ENCODE results near the gene PNPLA7.
"Not testable (repeated sequence)": the region's sequence is repeated elsewhere in the genome, so short reads cannot be mapped to it uniquely, and the experiment has no call there.

Gene PNPLA7

DNA sequence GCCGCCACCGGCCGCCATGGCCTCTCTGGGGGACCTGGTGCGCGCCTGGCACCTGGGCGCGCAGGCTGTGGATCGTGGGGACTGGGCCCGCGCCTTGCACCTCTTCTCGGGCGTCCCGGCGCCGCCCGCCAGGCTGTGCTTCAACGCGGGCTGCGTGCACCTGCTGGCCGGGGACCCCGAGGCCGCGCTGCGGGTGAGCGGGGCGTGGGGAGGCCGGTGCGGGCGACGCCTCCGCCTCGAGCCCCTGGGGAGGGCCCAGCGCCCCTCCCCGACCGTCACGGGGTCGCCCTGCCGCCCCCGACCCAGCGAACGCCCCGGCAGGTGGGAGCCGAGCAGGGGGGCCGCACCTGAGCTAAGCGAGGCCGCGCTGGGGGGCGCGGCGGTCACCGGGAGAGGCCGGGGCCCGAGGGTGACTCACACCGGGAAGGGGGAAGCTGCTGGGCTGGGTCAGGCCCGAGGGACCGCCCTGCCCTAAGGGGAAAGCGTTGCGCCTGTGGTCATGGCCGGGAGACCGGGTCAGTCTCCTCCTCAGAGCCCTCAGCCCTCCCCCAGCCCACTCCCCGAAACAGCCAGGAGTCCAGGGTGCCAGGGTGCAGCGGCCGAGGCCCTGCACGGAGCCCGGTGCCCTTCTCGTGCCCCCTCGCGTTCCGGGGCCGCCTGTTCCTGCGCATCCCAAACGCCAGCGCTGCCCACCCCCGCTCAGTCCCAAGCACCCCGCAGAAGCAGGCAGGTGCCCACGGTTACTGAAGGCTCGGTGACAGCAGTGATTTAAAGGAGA is 126.5 kb downstream of the PNPLA7 start:
- no peak for DNase-seq (ENCODE audit: low read depth in 1 of 2, low spot score in 1 of 2)

- peak; percentile 94 to 95 for DNase-seq (ENCODE audit: low read depth in 1 of 2, low spot score in 1 of 2)
Measured at GRCh38 chr9:137422604-137423513, 127.3 kb downstream of the PNPLA7 start, which contains the start of the genes EXD3 and NOXA1. Gene EXD3 (minus strand): TSS chr9:137423162. CDS start chr9:137395357, 27,805 bp downstream. Gene NOXA1 (plus strand): TSS chr9:137423393. CDS start chr9:137423530, 137 bp downstream.

DNA sequence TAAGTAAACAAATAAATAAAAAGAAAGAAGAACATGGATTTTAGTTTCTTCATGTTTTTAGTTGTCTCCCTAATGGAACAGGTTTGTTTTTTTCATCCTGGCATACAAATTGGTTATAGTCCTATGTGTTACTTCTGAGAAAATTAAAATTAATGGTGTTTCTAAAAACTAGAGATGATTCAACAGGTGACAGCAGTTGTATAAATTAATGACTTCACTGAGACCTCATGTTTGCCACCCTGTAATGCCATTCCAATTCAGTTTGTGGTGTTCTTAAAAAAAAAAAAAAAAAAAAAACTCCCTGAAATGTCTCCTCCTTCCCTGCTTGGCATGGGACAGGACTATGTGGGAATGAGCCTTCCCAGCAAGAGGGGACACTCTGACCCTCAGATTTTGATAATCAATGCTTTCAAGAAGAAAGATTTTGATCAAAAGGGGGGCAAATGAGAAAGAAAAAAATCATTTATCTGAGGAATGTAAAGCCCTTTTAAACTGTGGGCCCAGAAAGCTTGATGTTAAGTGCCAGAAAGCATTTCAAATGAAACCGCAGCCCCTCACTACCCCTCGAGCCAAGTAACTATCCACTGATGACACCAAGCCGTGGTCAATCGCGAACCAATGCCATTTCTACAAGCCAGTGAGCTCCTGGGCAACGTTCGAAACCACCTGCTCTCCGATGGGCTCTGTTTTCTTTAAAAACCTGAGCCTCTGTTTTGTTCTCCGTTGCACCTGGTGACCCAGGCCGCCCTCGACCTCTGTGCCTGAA is 128.2 kb downstream of the PNPLA7 start:
- no peak for DNase-seq (ENCODE audit: low read depth in 1 of 2, low spot score in 1 of 2)

DNA sequence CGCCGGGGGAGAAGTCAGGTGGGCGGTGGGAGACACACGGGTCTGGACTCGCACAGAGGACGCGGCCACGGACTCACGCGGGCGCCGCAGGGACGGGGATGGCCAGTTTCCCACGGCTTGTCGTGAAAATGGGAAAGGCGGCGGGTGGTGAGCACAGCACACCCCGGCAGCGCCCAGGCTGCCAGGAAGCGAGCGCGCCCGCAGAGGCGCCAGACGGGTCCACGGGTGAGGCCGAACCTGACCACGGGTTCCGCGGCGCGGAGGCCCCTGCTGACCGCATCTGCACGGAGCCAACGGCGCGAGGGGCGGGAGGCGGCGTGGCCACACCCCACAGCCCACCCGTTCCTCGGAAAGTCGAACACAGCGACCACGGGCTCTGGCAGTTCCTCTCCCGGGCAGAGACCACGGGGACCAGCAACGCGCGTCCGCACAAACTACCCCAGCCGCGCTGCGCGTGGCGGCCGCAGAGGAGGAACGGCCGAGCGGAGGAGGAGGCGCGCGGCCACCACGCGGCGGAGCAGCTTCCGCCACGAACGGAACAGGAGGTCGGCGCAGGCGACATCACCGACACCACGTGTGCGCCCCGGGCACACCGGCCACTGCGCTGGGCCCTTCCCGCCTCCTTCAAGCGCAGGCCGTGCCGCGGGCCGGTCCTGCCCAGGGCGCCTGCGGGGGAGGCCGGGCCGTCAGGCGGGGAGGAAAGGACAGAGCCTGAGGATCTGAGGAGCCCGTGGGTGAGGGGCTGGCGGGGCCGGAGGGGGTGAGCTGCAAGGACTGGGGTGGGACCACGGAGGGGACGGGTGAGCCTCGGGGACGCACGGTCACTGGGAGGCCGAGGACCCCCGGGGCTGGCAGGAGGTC is 132.8 kb downstream of the PNPLA7 start:
- DNase-seq (ENCODE audit: low read depth in 1 of 2, low spot score in 1 of 2) = no peak

DNA sequence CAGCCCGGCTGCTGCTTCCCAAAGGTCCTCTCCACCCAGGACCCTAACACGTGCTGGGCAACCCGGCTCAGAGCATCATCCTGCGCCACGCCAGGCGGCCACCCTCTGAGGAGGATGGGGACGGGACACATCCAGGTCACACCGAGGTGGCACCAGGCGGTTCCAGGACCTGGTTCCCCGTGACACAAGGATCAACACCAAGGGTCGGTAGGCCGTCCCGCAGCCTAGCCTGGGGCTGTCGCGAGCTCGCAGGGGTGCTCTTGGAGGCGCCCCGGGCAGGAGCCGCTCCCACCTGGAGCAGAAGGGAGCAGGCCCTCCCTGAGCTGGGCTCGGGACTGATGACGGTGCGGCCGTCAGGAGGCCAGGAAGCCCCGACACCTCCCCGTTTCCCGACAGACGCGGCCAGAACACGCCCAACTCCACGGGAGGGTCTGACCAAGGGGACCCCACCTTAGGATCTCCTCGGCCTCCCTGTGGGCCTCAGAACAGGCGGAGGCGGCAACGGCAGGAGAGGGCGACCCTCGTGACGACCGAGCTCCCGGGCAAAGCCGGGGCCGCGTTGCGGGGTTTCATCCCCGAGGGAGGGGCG is 133.5 kb downstream of the PNPLA7 start:
- no peak for DNase-seq (ENCODE audit: low read depth in 1 of 2, low spot score in 1 of 2)

DNA sequence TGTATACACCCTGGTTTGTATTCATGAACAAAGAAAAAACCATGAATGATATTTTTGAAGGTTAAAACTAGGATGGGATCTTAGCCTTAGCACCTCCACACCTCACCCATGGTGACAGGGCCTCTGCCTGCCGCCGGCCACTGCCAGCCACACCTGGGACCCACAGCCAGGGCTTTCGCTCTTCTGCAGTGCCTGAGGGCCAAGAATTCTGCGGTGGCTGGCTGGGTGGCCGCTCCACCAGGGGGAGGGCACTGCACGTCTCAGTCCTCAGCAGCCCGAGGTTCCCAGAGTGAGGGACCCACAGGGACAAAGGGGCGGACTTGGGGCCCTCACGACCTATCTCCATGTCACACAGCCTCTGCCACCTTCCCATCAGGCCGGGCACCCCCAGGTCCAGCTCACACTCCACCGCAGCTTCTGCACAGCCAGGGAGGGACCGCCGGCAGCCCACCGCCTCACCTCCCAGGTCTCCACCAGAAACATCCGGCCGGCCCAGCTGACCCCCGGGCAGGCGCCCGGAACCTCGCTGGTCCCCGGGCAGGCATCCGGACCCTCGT is 134.1 kb downstream of the PNPLA7 start:
- DNase-seq (ENCODE audit: low read depth in 1 of 2, low spot score in 1 of 2) = no peak

DNA sequence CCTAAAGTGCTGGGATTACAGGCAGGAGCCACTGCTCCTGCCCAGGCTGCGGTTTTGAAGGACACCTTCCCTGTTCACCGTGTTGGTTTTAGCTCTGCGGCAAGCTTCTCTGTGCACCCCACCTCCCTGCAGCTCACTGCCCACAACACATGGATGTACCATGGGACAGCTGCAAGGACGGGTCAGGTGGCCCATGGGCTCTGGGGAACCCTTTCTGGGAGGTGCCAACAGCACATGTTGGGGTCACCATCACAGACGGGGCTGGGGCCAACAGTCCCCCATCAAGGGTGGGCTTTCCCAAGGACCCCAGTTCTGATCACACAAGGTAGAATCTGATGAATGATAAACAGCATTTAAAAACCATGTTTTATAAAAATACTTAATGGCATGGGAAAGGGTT is 134.8 kb downstream of the PNPLA7 start:
- DNase-seq (ENCODE audit: low read depth in 1 of 2, low spot score in 1 of 2) = no peak

DNA sequence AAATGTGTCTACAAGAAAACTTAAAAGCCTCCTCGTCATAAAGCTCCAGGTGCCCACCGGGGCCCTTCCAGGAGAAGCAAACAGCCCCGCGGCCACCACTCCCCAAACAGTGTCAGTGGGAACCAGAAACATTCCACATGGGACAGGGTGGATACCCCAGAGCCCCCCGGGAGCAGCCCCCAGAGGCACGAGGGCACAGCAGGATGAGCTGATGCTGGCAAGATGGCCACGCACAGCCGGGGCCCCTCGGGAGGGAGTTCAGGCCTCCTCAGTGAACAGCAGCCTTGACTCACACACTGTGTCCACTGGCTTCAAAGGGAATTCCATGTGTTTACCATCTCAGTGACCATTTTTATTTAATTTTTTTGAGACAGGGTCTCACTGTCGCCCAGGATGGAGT is 137.8 kb downstream of the PNPLA7 start:
- DNase-seq (ENCODE audit: low read depth in 1 of 2, low spot score in 1 of 2) = no peak

DNA sequence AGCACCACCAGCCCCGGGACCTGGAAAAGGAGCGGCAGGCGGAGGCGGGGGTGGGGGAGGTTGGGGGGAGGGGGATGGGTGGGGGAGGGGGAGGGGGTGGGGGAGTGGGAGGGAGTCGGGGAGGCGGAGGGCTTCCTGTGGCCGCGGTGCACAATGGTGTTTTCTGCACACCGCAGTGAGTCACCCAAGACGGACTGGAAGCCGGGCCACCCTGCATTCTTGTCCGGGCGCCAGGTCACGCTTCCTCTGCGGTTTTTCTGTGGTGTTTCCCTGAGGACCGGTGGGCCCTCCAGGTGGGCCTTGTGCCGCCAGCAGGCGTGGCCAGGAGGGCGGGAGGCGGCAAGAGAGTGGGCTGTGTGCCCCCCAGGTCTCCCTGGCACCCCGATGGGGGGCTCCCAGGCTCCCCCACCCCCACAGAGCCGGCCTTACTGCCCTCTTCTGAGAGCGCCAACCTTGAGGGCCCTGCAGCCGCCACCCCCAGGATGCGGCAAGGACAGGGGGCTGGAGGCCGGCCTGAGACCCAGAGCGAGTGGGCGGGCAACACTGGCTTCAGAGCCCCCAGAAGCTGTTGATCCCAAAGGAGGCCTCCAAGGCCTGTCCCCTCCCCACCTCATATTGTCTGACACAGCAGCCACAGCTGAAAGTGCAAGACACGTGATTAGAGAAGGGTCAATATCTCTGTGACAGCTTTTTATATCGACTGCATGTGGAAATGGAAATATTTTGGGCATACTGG is 138.4 kb downstream of the PNPLA7 start:
- no peak for DNase-seq (ENCODE audit: low read depth in 1 of 2, low spot score in 1 of 2)

GRCh38 chr9:137411260-137411644 is 138.9 kb downstream of the PNPLA7 start:
- no peak for DNase-seq (ENCODE audit: low read depth in 1 of 2, low spot score in 1 of 2)

DNA sequence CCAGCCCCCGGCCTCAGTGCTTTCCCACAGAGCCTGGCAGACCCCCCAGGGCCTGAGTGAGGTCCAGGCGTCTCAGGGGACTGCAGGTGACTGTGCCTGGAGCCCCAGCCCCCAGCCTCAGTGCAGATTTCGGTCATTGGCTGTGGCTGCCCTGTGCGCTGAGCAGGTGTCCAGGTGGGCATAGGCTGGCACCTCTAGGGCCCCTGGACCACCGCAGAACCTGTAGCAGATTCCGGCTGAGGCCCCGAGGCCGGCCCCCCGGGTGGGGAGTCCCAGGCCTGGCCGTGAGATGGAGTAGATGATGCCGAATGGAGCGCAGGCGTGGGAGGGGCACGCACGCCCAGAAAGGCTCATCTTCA is 139.3 kb downstream of the PNPLA7 start:
- DNase-seq (ENCODE audit: low read depth in 1 of 2, low spot score in 1 of 2) = no peak

- DNase-seq (ENCODE audit: low read depth in 1 of 2, low spot score in 1 of 2) = not testable (repeated sequence)
Measured at GRCh38 chr9:137410236-137410890, 139.8 kb downstream of the PNPLA7 start.

All from stimulated activated CD4-positive, alpha-beta T cell treated with anti-CD3 and anti-CD28 coated beads, Interleukin-15, amount 100 ng/mL, for 1 hour (primary cell).